ENCODE results near the gene CENPA.

The CENPA gene

GRCh38 chr2:26763019-26763418 lies 22.8 kb upstream of the CENPA start:
- no peak for TF ChIP-seq CTCF (IDR thresholded peaks at IDR 0.05; ENCODE audit: borderline replicate concordance, insufficient read depth, low read depth, low read length)
- no peak overlapping the region for H3K4me3 ChIP-seq (ENCODE audit: low read depth, low read length)

GRCh38 chr2:26764078-26764887 lies 21.6 kb upstream of the CENPA start, which contains the start of gene SLC35F6:
Gene SLC35F6 (plus strand): TSS chr2:26764284. CDS start chr2:26764350, 66 bp downstream.
- TF ChIP-seq CTCF (IDR thresholded peaks at IDR 0.05; ENCODE audit: borderline replicate concordance, insufficient read depth, low read depth, low read length) = no peak
- H3K4me3 ChIP-seq (ENCODE audit: low read depth, low read length) = peak within 1 kb of the TSS; percentile 90

- peak overlapping the region; percentile 90 for H3K4me3 ChIP-seq (ENCODE audit: low read depth, low read length)
- TF ChIP-seq CTCF (IDR thresholded peaks at IDR 0.05; ENCODE audit: borderline replicate concordance, insufficient read depth, low read depth, low read length) = no peak
Measured at GRCh38 chr2:26764906-26765305, 20.9 kb upstream of the CENPA start.

- peak overlapping the region; percentile 90 for H3K4me3 ChIP-seq (ENCODE audit: low read depth, low read length)
- TF ChIP-seq CTCF (IDR thresholded peaks at IDR 0.05; ENCODE audit: borderline replicate concordance, insufficient read depth, low read depth, low read length) = no peak
Measured at GRCh38 chr2:26765475-26766200, 20.2 kb upstream of the CENPA start.

GRCh38 chr2:26767129-26767528 lies 18.7 kb upstream of the CENPA start:
- no peak overlapping the region for H3K4me3 ChIP-seq (ENCODE audit: low read depth, low read length)
- no peak for TF ChIP-seq CTCF (IDR thresholded peaks at IDR 0.05; ENCODE audit: borderline replicate concordance, insufficient read depth, low read depth, low read length)

GRCh38 chr2:26767894-26768487 lies 17.9 kb upstream of the CENPA start:
- no peak for TF ChIP-seq CTCF (IDR thresholded peaks at IDR 0.05; ENCODE audit: borderline replicate concordance, insufficient read depth, low read depth, low read length)
- no peak overlapping the region for H3K4me3 ChIP-seq (ENCODE audit: low read depth, low read length)

All from GM12875 (cell line).